IMR-90 (cell line): ENCODE data around the gene HEY2. TPM values are rescaled to one million over a fixed set of nuclear protein-coding genes. Genes with fewer than 3 reads are reported as not detected.

ENCODE experiments used
- ATAC-seq: fragments of 200-7000 bp; cut with Tn5 transposase; 2 replicates; pipeline ENCODE4 v1.9.1; 2020; ENCODE audit warnings: low read depth, mild to moderate bottlenecking, moderate library complexity
- BruUV-seq: library from RNA; stranded (reverse); fragments of 400-500 nt; replicated peaks from 2 replicates; lab custom pipeline; 2021; lab: Mats Ljungman, UMichigan
- CTCF ChIA-PET: fragments of 300-600 bp; formaldehyde crosslinking; extraction: SDS; loops from one replicate; lab custom pipeline; 2021; ENCODE audit warnings: antibody characterized with exemption; lab: Yijun Ruan, JAX
- POLR2A ChIA-PET: fragments of 300-600 bp; sonication (Branson Sonifier 250); formaldehyde crosslinking; loops from one replicate; lab custom pipeline; 2022; ENCODE audit warnings: antibody characterized with exemption; ENCODE audit not compliant: unreplicated experiment; lab: Charles Lee
- DNase-seq: peaks from one replicate; pipeline ENCODE4 v3.0.0; 2013
- H2AFZ ChIP-seq: replicated peaks from 2 replicates; pipeline ENCODE3; 2013; ENCODE audit warnings: low read length, mild to moderate bottlenecking; ENCODE audit not compliant: poor library complexity
- H2AK5ac ChIP-seq: 2 replicates; pipeline ENCODE4 v1.6.1; 2013; ENCODE audit warnings: low read depth, low read length, inconsistent platforms
- H2AK9ac ChIP-seq: replicated peaks from 2 replicates; pipeline ENCODE3; 2013; ENCODE audit warnings: mild to moderate bottlenecking, low read depth, low read length, moderate library complexity; ENCODE audit not compliant: poor library complexity
- H2BK120ac ChIP-seq: 2 replicates; pipeline ENCODE4 v1.6.1; 2013; ENCODE audit warnings: low read depth, low read length, inconsistent platforms
- H2BK15ac ChIP-seq: 3 replicates; pipeline ENCODE4 v1.6.1; 2013; ENCODE audit warnings: low read depth, low read length, inconsistent platforms
- H2BK20ac ChIP-seq: 2 replicates; pipeline ENCODE4 v1.6.1; 2013; ENCODE audit warnings: low read depth, mild to moderate bottlenecking, inconsistent platforms, low read length, moderate library complexity
- H2BK5ac ChIP-seq: 2 replicates; pipeline ENCODE4 v1.6.1; 2013; ENCODE audit warnings: mild to moderate bottlenecking, low read depth, low read length, inconsistent platforms; ENCODE audit not compliant: poor library complexity, severe bottlenecking
- H3K14ac ChIP-seq: replicated peaks from 2 replicates; pipeline ENCODE4 v1.6.1; 2013; ENCODE audit warnings: low read depth, low read length, inconsistent platforms
- H3K18ac ChIP-seq: 2 replicates; pipeline ENCODE4 v1.6.1; 2013; ENCODE audit warnings: low read depth, low read length, control low read depth
- H3K23ac ChIP-seq: 2 replicates; pipeline ENCODE4 v1.6.1; 2013; ENCODE audit warnings: low read depth, low read length, inconsistent platforms
- H3K27ac ChIP-seq: 2 replicates; pipeline ENCODE4 v1.5.1; 2013; ENCODE audit warnings: mild to moderate bottlenecking, control low read depth, low read length; ENCODE audit not compliant: insufficient read depth
- H3K27me3 ChIP-seq: 2 replicates; pipeline ENCODE4 v1.6.1; 2013; ENCODE audit warnings: low read length; ENCODE audit not compliant: control insufficient read depth, insufficient read depth
- H3K36me3 ChIP-seq: 2 replicates; pipeline ENCODE4 v1.6.1; 2013; ENCODE audit warnings: low read length, mixed read lengths; ENCODE audit not compliant: control insufficient read depth, insufficient read depth
- H3K4ac ChIP-seq: 2 replicates; pipeline ENCODE4 v1.6.1; 2013; ENCODE audit warnings: low read depth, low read length, inconsistent platforms
- H3K4me1 ChIP-seq: 2 replicates; pipeline ENCODE4 v1.6.1; 2013; ENCODE audit warnings: low read length, mixed read lengths; ENCODE audit not compliant: control insufficient read depth, insufficient read depth
- H3K4me2 ChIP-seq: 2 replicates; pipeline ENCODE4 v1.6.1; 2013; ENCODE audit warnings: low read depth, mild to moderate bottlenecking, control low read depth, low read length, moderate library complexity
- H3K4me3 ChIP-seq: 2 replicates; pipeline ENCODE4 v1.5.1; 2013; ENCODE audit warnings: low read depth, mild to moderate bottlenecking, control low read depth, low read length, moderate library complexity; ENCODE audit not compliant: insufficient read depth
- H3K56ac ChIP-seq: 2 replicates; pipeline ENCODE4 v1.6.1; 2013; ENCODE audit warnings: low read length, inconsistent platforms; ENCODE audit not compliant: insufficient read depth; ENCODE audit errors: extremely low read depth
- H3K79me1 ChIP-seq, 2 experiments: 2 replicates each; pipeline ENCODE4 v1.6.1; 2013; ENCODE audit warnings: low read length in 2 of 2, inconsistent platforms in 1 of 2, low read depth in 1 of 2
- H3K9ac ChIP-seq: 2 replicates; pipeline ENCODE4 v1.6.1; 2013; ENCODE audit warnings: low read depth, low read length, control low read depth
- H3K9me1 ChIP-seq: 2 replicates; pipeline ENCODE4 v1.6.1; 2013; ENCODE audit warnings: low read length, inconsistent platforms; ENCODE audit not compliant: insufficient read depth
- H3K9me3 ChIP-seq: 2 replicates; pipeline ENCODE4 v1.6.1; 2013; ENCODE audit warnings: low read length; ENCODE audit not compliant: control insufficient read depth, insufficient read depth
- H4K20me1 ChIP-seq: 2 replicates; pipeline ENCODE4 v1.6.1; 2013; ENCODE audit warnings: low read length, inconsistent platforms; ENCODE audit not compliant: insufficient read depth
- H4K5ac ChIP-seq: 2 replicates; pipeline ENCODE4 v1.6.1; 2013; ENCODE audit warnings: mild to moderate bottlenecking, low read depth, low read length, control low read depth
- H4K8ac ChIP-seq, 2 experiments: 2 replicates each; pipeline ENCODE4 v1.6.1; 2013; ENCODE audit warnings: low read depth in 2 of 2, low read length in 2 of 2, control low read depth in 1 of 2, inconsistent platforms in 1 of 2
- H4K91ac ChIP-seq: 2 replicates; pipeline ENCODE4 v1.6.1; 2013; ENCODE audit warnings: low read depth, low read length, inconsistent platforms; ENCODE audit not compliant: insufficient read depth
- BHLHE40 ChIP-seq: fragments of 150-350 bp; IDR thresholded peaks from 2 replicates; pipeline ENCODE4 v1.6.1; 2016; ENCODE audit warnings: mild to moderate bottlenecking, low read depth, low read length
- CEBPB ChIP-seq: IDR thresholded peaks from 2 replicates; pipeline ENCODE4 v1.6.1; 2012; ENCODE audit warnings: low read depth, low read length, improper control_type of control experiment
- CHD1 ChIP-seq: IDR thresholded peaks from 2 replicates; pipeline ENCODE4 v1.6.1; 2012; ENCODE audit warnings: low read depth, low read length, improper control_type of control experiment
- MAFK ChIP-seq: IDR thresholded peaks from 2 replicates; pipeline ENCODE4 v1.6.1; 2012; ENCODE audit warnings: low read depth, low read length, improper control_type of control experiment
- MAZ ChIP-seq: IDR thresholded peaks from 2 replicates; pipeline ENCODE4 v1.6.1; 2012; ENCODE audit warnings: low read depth, mild to moderate bottlenecking, low read length, improper control_type of control experiment, moderate library complexity, borderline replicate concordance
- MXI1 ChIP-seq: IDR thresholded peaks from 2 replicates; pipeline ENCODE4 v1.6.1; 2012; ENCODE audit warnings: low read depth, mild to moderate bottlenecking, low read length, moderate library complexity, borderline replicate concordance
- NFE2L2 ChIP-seq: fragments of 150-350 bp; IDR thresholded peaks from 2 replicates; pipeline ENCODE4 v1.6.1; 2016; ENCODE audit warnings: low read depth, mild to moderate bottlenecking, low read length
- WGBS, 2 experiments: methylation state at CpG; one replicate each; pipeline versions ENCODE4 v1.1.5 to v1.1.7; 2013; ENCODE audit warnings: missing lambda C conversion rate in 2 of 2; ENCODE audit not compliant: insufficient read length in 1 of 2; ENCODE audit errors: extremely low coverage in 2 of 2; 5-methylcytosine and 5-hydroxymethylcytosine counted together
- dilution Hi-C: fragments of 300-500 bp; cut with HindIII; formaldehyde crosslinking; loops from one replicate; pipeline ENCODE4 v1.14.3; 2018; ENCODE audit warnings: low sequenced_read_pairs; ENCODE audit not compliant: unreplicated experiment
- in situ Hi-C: fragments of 300-500 bp; cut with MboI; formaldehyde crosslinking; loops from 3 replicates; pipeline ENCODE4 v1.14.3; 2019; ENCODE audit warnings: low sequenced_read_pairs, inconsistent platforms, mixed read lengths
- intact Hi-C: fragments of 100-400 bp; cut with micrococcal nuclease; formaldehyde crosslinking; loops from 2 replicates; pipeline ENCODE4 v1.10.0; 2022
- polyA plus RNA-seq, 3 experiments: library from polyadenylated mRNA; depleted of rRNA; stranded (reverse); fragments of >200 nt; gene quantifications; 2 replicates each; pipeline ENCODE4 v1.2.3, GENCODE V29; 2012; ENCODE audit warnings: low replicate concordance in 1 of 3
- total RNA-seq: library from RNA; depleted of rRNA; stranded (reverse); fragments of >200 nt; gene quantifications from 2 replicates; pipeline ENCODE4 v1.2.3, GENCODE V29; 2012
- TF ChIP-seq, protein P1 (sequence below): fragments of 150-350 bp; IDR thresholded peaks from 2 replicates; pipeline ENCODE4 v1.6.1; 2016; ENCODE audit warnings: low read depth, mild to moderate bottlenecking, low read length, moderate library complexity, borderline replicate concordance
- TF ChIP-seq, protein P2 (sequence below): fragments of 150-350 bp; IDR thresholded peaks from 2 replicates; pipeline ENCODE4 v1.6.1; 2017; ENCODE audit warnings: mild to moderate bottlenecking, antibody characterized with exemption, low read length, low read depth
- TF ChIP-seq, protein P3 (sequence below): conservative IDR thresholded peaks from 2 replicates; pipeline ENCODE4 v1.5.1; 2012; ENCODE audit warnings: mild to moderate bottlenecking, low read depth, low read length, improper control_type of control experiment

The HEY2 gene
- total and polyA plus RNA-seq, 2 of the 4 experiments (the other 2 are of a cell fraction): not detected

DNA sequence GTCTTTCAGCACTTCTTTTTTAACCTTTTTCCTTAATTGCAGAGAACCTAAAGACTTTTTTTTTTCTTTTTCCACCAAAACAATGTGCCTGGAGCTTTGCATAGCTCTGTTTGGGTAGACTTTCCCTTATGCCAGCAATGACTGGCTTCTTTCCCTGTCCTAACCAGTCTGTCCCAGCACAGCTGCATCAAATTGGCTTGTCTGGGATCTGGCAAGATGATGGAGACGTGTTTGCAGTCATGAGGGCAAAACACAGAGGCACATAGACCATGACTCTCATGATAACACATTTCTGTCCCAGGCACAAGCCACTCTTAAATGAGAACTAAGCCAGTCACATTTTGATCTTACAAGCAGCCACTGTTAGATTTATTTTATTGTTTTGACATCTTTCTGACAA, 16.5 kb downstream of the HEY2 start:
- H4K20me1 ChIP-seq: no peaks in the 10 kb centered on the region
- H3K9ac ChIP-seq: no peak overlapping the region
- no peak overlapping the region for H2AK5ac ChIP-seq
- H2AFZ ChIP-seq: no peak overlapping the region
- H3K56ac ChIP-seq: no peak overlapping the region
- BruUV-seq: no TSS peak
- intact Hi-C loops (loop anchor here (5.0 kb wide), 2 partner anchors 609 to 899 kb away; no protein-coding TSS in a partner anchor), in situ Hi-C loops (loop anchor here (5.0 to 25.0 kb wide), 3 partner anchors 454 to 894 kb away; partner anchors contain the start of gene TPD52L1), dilution Hi-C loops (no loop called here)
- ChIA-PET POLR2A (no interaction called here), CTCF (interaction anchor here (0.7 kb wide), 1 partner anchor 11 kb away, joined by 3 read pairs; no protein-coding TSS in a partner anchor)
- no peak overlapping the region for H3K23ac ChIP-seq
- H4K91ac ChIP-seq: no peak overlapping the region
- H3K4me3 ChIP-seq: no peak overlapping the region
- H3K9me3 ChIP-seq: no peaks in the 10 kb centered on the region
- TF ChIP-seq MAFK: no peak
- no peak for TF ChIP-seq CEBPB
- TF ChIP-seq, protein P1, sequence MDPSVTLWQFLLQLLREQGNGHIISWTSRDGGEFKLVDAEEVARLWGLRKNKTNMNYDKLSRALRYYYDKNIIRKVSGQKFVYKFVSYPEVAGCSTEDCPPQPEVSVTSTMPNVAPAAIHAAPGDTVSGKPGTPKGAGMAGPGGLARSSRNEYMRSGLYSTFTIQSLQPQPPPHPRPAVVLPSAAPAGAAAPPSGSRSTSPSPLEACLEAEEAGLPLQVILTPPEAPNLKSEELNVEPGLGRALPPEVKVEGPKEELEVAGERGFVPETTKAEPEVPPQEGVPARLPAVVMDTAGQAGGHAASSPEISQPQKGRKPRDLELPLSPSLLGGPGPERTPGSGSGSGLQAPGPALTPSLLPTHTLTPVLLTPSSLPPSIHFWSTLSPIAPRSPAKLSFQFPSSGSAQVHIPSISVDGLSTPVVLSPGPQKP: no peak
- TF ChIP-seq CHD1: no peak
- TF ChIP-seq, protein P2, sequence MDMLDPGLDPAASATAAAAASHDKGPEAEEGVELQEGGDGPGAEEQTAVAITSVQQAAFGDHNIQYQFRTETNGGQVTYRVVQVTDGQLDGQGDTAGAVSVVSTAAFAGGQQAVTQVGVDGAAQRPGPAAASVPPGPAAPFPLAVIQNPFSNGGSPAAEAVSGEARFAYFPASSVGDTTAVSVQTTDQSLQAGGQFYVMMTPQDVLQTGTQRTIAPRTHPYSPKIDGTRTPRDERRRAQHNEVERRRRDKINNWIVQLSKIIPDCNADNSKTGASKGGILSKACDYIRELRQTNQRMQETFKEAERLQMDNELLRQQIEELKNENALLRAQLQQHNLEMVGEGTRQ: no peak
- TF ChIP-seq MAZ: no peak
- no peak for TF ChIP-seq MXI1
- no peak for TF ChIP-seq BHLHE40
- TF ChIP-seq, protein P3, sequence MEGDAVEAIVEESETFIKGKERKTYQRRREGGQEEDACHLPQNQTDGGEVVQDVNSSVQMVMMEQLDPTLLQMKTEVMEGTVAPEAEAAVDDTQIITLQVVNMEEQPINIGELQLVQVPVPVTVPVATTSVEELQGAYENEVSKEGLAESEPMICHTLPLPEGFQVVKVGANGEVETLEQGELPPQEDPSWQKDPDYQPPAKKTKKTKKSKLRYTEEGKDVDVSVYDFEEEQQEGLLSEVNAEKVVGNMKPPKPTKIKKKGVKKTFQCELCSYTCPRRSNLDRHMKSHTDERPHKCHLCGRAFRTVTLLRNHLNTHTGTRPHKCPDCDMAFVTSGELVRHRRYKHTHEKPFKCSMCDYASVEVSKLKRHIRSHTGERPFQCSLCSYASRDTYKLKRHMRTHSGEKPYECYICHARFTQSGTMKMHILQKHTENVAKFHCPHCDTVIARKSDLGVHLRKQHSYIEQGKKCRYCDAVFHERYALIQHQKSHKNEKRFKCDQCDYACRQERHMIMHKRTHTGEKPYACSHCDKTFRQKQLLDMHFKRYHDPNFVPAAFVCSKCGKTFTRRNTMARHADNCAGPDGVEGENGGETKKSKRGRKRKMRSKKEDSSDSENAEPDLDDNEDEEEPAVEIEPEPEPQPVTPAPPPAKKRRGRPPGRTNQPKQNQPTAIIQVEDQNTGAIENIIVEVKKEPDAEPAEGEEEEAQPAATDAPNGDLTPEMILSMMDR: no peak
- no peak for TF ChIP-seq NFE2L2
- H4K8ac ChIP-seq: no peak overlapping the region
- DNase-seq (no peak), ATAC-seq (no peak)
- no peaks in the 10 kb centered on the region for H3K9me1 ChIP-seq
- H3K27ac ChIP-seq: no peak overlapping the region
- no peaks in the 10 kb centered on the region for H3K36me3 ChIP-seq
- H2BK20ac ChIP-seq: no peak overlapping the region
- no peak overlapping the region for H2BK5ac ChIP-seq
- no peak overlapping the region for H3K4me2 ChIP-seq
- no peak overlapping the region for H3K14ac ChIP-seq
- H2AK9ac ChIP-seq: no peak overlapping the region
- no CpG with 5 or more reads among the region's 1 CpG for WGBS, 2 experiments
- no peak overlapping the region for H4K5ac ChIP-seq
- H3K18ac ChIP-seq: no peak overlapping the region
- no peak overlapping the region for H3K4ac ChIP-seq
- no peaks in the 10 kb centered on the region for H3K79me1 ChIP-seq
- no peaks in the 10 kb centered on the region for H3K4me1 ChIP-seq
- H3K27me3 ChIP-seq: peaks cover 17% of the 10 kb centered on the region
- H2BK15ac ChIP-seq: no peak overlapping the region
- no peak overlapping the region for H2BK120ac ChIP-seq
